ENCODE measurements around the gene FOXN1. TPM values are rescaled to one million over a fixed set of nuclear protein-coding genes. Genes with fewer than 3 reads are reported as not detected.

Gene FOXN1
- total and polyA plus RNA-seq, 2 of the 13 experiments (the other 11 are each of a cell fraction or from before 2014, with no cell fraction given), result 0.01 TPM; not detected in 1

GRCh38 chr17:28491286-28491685, 14.9 kb upstream of the FOXN1 start:
- no CpG with 5 or more reads among the region's 11 CpGs for WGBS (ENCODE audit: low lambda C conversion rate)
- in situ Hi-C loops (cut with HindIII; ENCODE audit: extremely low pct_ligation_motif_present, low pct_unique_long_range_greater_than_20kb) (loop anchor here (5.0 kb wide), 1 partner anchor 121 kb away; the partner anchor contains the start of gene RSKR), intact Hi-C loops (cut with micrococcal nuclease; ENCODE audit: unreplicated experiment) (no loop called here)
- Histone ChIP-seq H3K4me2 (ENCODE audit: low read depth, low read length) (no peak overlapping the region), H3K4me3 (replicated peaks in 1 of 3; ENCODE audit: insufficient read depth in 1 of 3, low read depth in 2 of 3, low read length in 3 of 3) (no peak overlapping the region), H3K27ac (ENCODE audit: extremely low read length, insufficient read depth, low read length) (no peak overlapping the region), H3K79me2 (ENCODE audit: insufficient read depth, low read length) (no peaks in the 10 kb centered on the region), H4K20me1 (ENCODE audit: insufficient read depth, low read length) (no peaks in the 10 kb centered on the region; the same call in 1 of the 2 replicates), H3K9me3 (ENCODE audit: low read length) (no peaks in the 10 kb centered on the region), H3K27me3 (ENCODE audit: control insufficient read depth in 1 of 2, insufficient read depth in 2 of 2, low read length in 2 of 2) (peaks cover 0 to 6% of the 10 kb centered on the region in 2 experiments; a peak in 1 of 5 replicates), H3K36me3 (replicated peaks in 1 of 2; ENCODE audit: control insufficient read depth in 1 of 2, insufficient read depth in 2 of 2, low read length in 2 of 2) (no peaks in the 10 kb centered on the region), H3K9ac (ENCODE audit: insufficient read depth, low read depth, low read length) (no peak overlapping the region), H2AFZ (ENCODE audit: low read length) (no peak overlapping the region), H3K4me1 (ENCODE audit: insufficient read depth, low read length) (peaks cover 48% of the 10 kb centered on the region)
- TF ChIP-seq XBP1 (CRISPR knock-in tag; IDR thresholded peaks at IDR 0.05) (no peak), SRY (CRISPR knock-in tag; IDR thresholded peaks at IDR 0.05) (no peak)
- no peak for DNase-seq (ENCODE audit: low spot score)
- FAIRE-seq, result no peak
- POLR2A ChIA-PET, result no interaction called here
- BruUV-seq (replicated peaks), result no TSS peak
- CTCF ChIA-PET (ENCODE audit: low intra/inter-chr PET ratio, low total read pairs), result no interaction called here
- ATAC-seq, result no peak

DNA sequence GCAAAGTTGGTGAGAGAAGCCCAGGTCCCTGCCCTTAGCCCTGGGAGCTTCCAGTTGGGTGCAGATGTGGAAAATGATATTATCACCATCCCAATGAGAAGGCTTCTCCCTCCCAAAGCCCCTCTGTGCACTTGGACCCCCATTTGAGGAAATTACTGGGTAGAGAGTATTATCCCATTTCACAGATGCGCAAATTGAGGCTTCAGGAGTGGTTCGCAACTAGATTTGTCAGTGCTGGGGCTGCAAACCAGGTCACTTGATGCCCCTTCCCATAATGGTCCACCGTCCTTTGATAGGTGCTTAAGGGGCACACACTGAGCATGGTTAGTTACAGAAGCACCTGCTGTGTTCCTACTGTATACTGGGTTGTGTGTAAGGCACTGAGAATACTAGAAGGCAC, 14.3 kb upstream of the FOXN1 start:
- no peak overlapping the region for H2AFZ ChIP-seq (ENCODE audit: low read length)
- H3K27ac ChIP-seq (ENCODE audit: extremely low read length, insufficient read depth, low read length), result no peak overlapping the region
- DNase-seq (ENCODE audit: low spot score) (no peak), ATAC-seq (no peak), FAIRE-seq (no peak)
- H3K4me2 ChIP-seq (ENCODE audit: low read depth, low read length), result no peak overlapping the region
- TF ChIP-seq ZSCAN31 (CRISPR knock-in tag; IDR thresholded peaks at IDR 0.05; ENCODE audit: low read depth) (no peak), TGIF2 (CRISPR knock-in tag; IDR thresholded peaks at IDR 0.05) (no peak), KLF12 (CRISPR knock-in tag; IDR thresholded peaks at IDR 0.05; ENCODE audit: borderline replicate concordance) (no peak), CAMTA2 (CRISPR knock-in tag; IDR thresholded peaks at IDR 0.05; ENCODE audit: borderline replicate concordance) (no peak), SETDB1 (CRISPR knock-in tag; IDR thresholded peaks at IDR 0.05; ENCODE audit: borderline replicate concordance) (no peak), REL (CRISPR knock-in tag; conservative IDR thresholded peaks at IDR 0.05) (0 out of 2 replicates have a peak, but pooled peaks have one; percentile 28), ZNF850 (CRISPR knock-in tag; conservative IDR thresholded peaks at IDR 0.05) (no peak), SRSF9 (IDR thresholded peaks at IDR 0.05; ENCODE audit: borderline replicate concordance, insufficient read depth, low read depth, low read length, poor library complexity, severe bottlenecking) (no peak), ZNF629 (CRISPR knock-in tag; conservative IDR thresholded peaks at IDR 0.05) (peak; percentile 69), MXD1 (CRISPR knock-in tag; IDR thresholded peaks at IDR 0.05) (no peak)
- TF ChIP-seq, protein P1, sequence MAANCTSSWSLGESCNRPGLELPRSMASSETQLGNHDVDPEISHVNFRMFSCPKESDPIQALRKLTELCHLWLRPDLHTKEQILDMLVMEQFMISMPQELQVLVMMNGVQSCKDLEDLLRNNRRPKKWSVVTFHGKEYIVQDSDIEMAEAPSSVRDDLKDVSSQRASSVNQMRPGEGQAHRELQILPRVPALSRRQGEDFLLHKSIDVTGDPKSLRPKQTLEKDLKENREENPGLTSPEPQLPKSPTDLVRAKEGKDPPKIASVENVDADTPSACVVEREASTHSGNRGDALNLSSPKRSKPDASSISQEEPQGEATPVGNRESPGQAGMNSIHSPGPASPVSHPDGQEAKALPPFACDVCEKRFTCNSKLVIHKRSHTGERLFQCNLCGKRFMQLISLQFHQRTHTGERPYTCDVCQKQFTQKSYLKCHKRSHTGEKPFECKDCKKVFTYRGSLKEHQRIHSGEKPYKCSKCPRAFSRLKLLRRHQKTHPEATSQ (CRISPR knock-in tag; IDR thresholded peaks at IDR 0.05; ENCODE audit: borderline replicate concordance), result no peak
- TF ChIP-seq, protein P2, sequence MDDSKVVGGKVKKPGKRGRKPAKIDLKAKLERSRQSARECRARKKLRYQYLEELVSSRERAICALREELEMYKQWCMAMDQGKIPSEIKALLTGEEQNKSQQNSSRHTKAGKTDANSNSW (CRISPR knock-in tag; IDR thresholded peaks at IDR 0.05; ENCODE audit: borderline replicate concordance), result no peak
- H3K4me3 ChIP-seq (replicated peaks in 1 of 3; ENCODE audit: insufficient read depth in 1 of 3, low read depth in 2 of 3, low read length in 3 of 3), result no peak overlapping the region
- 83% methylated on average over 3 of the region's 3 CpGs for WGBS (ENCODE audit: low lambda C conversion rate)
- no peaks in the 10 kb centered on the region for H3K36me3 ChIP-seq (replicated peaks in 1 of 2; ENCODE audit: control insufficient read depth in 1 of 2, insufficient read depth in 2 of 2, low read length in 2 of 2)
- ChIA-PET CTCF (ENCODE audit: low intra/inter-chr PET ratio, low total read pairs) (no interaction called here), POLR2A (no interaction called here)
- BruUV-seq (replicated peaks), result no TSS peak
- intact Hi-C loops (cut with micrococcal nuclease; ENCODE audit: unreplicated experiment), result no loop called here
- no peaks in the 10 kb centered on the region; the same call in 1 of the 2 replicates for H4K20me1 ChIP-seq (ENCODE audit: insufficient read depth, low read length)
- H3K4me1 ChIP-seq (ENCODE audit: insufficient read depth, low read length), result peaks cover 43% of the 10 kb centered on the region
- H3K79me2 ChIP-seq (ENCODE audit: insufficient read depth, low read length), result no peaks in the 10 kb centered on the region
- H3K9me3 ChIP-seq (ENCODE audit: low read length), result no peaks in the 10 kb centered on the region
- in situ Hi-C loops (cut with HindIII; ENCODE audit: extremely low pct_ligation_motif_present, low pct_unique_long_range_greater_than_20kb), result loop anchor here (5.0 kb wide), 1 partner anchor 120 kb away; the partner anchor contains the start of gene RSKR
- peaks cover 0 to 6% of the 10 kb centered on the region in 2 experiments; a peak in 1 of 5 replicates for H3K27me3 ChIP-seq (ENCODE audit: control insufficient read depth in 1 of 2, insufficient read depth in 2 of 2, low read length in 2 of 2)
- no peak overlapping the region for H3K9ac ChIP-seq (ENCODE audit: insufficient read depth, low read depth, low read length)

Data from HepG2 (cell line).